HepG2 (cell line): ENCODE results near the gene SULT1B1.

ENCODE experiments used
- PCBP1 ChIP-seq: fragments of 200-400 bp; formaldehyde crosslinking; IDR thresholded peaks from 2 replicates; pipeline ENCODE4 v1.6.1; 2017; ENCODE audit warnings: mild to moderate bottlenecking, low read depth, low read length, borderline replicate concordance
- ZFP1 ChIP-seq: IDR thresholded peaks from 2 replicates; pipeline ENCODE4 v1.6.1; 2016

GRCh38 chr4:69730002-69730401 lies 30.4 kb downstream of the SULT1B1 start:
- no peak for TF ChIP-seq PCBP1
- TF ChIP-seq ZFP1, result no peak
